Left lobe of liver (tissue), 2 donors: Measurements from ENCODE around the gene LSMEM2. TPM values are rescaled to one million over a fixed set of nuclear protein-coding genes. Genes with fewer than 3 reads are reported as not detected.
"Not testable (repeated sequence)": the region's sequence is repeated elsewhere in the genome, so short reads cannot be mapped to it uniquely, and the experiment has no call there.

ENCODE experiments used
- ATAC-seq: fragments of 200-7000 bp; cut with Tn5 transposase; one replicate; pipeline ENCODE4 v1.9.1; 2020; ENCODE audit warnings: mild to moderate bottlenecking, moderate library complexity
- DNase-seq: peaks from one replicate; pipeline ENCODE4 v3.0.0-alpha.2; 2020; ENCODE audit warnings: low spot score
- total RNA-seq: library from RNA; stranded (reverse); gene quantifications from one replicate; pipeline ENCODE4 v1.2.1, GENCODE V29; 2021
- donor health status: DM: no; HTN: no; CAD: no; lungs with moderate emphysema.
- donor health status: DM: no; HTN: yes; CAD: no.

The LSMEM2 gene
- total RNA-seq, 1 donor from 2014 or later, result not detected

DNA sequence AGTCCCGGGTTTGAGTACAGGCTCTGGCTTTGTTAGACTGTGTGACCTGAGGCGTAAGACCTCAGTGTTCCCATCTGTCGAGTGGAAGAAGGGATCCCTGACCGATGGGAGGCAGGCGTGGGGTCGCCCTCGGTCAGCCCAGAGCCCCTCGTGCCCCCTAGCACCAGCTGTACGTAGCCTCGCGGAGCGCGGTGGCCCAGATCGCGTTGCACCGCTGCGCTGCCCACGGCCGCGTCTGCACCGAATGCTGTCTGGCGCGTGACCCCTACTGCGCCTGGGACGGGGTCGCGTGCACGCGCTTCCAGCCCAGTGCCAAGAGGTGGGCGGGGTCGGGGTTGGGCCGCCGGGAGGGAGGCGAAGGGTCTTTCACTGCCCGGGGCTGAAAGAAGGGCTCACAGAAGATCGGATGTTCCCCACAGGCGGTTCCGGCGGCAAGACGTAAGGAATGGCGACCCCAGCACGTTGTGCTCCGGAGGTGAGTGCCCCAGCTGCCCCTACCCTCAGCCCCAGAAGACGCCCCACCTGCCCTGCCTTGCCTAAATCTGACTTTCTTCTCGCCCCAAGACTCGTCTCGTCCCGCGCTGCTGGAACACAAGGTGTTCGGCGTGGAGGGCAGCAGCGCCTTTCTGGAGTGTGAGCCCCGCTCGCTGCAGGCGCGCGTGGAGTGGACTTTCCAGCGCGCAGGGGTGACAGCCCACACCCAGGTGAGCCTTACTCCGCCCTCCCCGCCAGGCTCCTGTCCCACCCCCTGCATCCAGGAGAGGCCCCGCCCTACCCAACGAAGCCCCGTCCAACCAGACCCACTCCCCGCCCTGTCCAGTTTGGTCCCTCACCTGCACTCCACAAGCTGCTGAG lies 3.5 kb upstream of the LSMEM2 start:
- ATAC-seq, result no peak
- DNase-seq, result no peak

GRCh38 chr3:50275996-50276761 lies 2.7 kb upstream of the LSMEM2 start:
- no peak for ATAC-seq
- DNase-seq, result no peak

DNA sequence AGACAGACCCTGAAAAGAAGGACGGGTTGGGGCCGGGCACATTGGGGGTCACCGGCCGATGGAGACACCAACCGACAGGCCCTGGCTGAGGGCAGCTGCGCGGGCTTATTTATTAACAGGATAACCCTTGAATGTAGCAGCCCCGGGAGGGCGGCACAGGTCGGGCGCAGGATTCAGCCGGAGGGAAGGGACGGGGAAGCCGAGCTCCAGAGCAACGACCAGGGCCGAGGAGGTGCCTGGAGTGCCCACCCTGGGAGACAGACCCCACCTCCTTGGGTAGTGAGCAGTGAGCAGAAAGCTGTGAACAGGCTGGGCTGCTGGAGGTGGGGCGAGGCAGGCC lies 2.2 kb upstream of the LSMEM2 start:
- ATAC-seq (no peak), DNase-seq (no peak)

DNA sequence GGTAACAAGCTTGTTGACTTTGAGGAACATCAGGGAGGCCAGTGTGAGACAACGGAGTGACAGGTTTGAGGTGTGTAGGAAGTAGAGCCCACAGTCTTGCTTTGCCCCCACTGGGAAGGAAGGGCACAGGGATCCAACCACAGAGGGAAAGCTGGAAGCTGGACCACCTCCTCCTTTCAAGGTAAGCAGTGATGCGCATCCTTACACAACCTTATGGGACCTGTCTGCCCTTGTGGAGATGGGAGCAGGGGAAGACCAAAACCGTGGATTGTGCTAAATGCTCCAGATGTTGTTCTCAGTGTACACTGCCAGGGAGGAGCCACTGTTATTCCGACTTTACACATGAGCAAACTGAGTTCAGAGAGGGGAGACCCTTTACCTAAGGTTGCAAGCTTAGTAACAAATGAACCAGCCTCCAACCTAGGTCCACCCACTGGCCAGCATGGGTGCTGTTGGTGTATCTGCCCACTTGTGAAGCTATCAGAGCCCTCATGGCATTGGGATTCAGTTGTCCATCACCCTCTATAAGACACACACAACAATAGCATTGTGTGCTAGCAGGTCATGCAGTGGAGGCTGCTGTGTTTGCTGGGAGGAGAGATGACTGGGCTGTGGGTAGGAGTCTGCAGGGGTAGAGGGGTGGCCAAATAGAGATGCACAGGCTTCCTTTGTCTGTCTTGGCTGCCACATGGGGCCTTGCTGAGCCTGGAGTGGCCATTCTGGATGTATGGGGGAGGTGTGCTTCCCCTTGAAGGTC lies 586 bp upstream of the LSMEM2 start:
- ATAC-seq, result no peak
- DNase-seq, result no peak

DNA sequence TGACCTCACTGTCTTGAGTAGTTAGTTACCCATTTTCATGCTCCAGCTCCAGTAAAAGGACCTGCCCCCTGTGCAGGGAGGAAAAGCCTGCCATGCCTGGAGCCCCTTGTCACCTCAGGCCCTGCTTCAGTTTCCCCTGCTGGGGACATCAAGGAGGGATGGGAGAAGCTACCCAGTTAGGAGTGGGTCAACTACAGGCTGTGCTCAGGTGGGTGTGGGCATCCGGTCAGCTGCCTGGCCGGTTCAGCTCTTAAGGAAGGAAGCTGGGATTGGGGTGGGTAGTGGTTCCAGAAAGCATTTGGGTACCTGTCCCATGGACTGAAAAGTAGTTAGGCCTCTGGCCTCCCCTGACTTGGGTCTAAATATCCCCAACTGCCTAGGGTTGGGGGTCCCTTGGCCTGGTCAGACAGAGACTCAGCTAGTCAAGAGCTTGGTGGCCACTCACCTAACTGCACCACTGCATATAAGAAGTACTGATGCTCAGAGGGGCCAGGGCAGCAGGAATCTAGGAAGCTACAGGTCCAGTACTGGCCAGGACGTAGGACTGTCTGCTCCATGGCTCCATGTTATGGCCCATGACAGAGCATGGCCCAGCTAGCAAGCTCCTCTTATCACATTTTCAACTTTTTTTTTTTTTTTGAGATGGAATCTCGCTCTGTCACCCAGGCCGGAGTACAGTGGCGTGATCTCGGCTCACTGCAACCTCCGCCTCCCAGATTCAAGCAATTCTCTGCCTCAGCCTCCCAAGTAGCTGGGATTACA lies 549 bp downstream of the LSMEM2 start:
- DNase-seq (no peak), ATAC-seq (no peak)

GRCh38 chr3:50284121-50284520 lies 5.2 kb downstream of the LSMEM2 start:
- not testable (repeated sequence) for ATAC-seq, DNase-seq

DNA sequence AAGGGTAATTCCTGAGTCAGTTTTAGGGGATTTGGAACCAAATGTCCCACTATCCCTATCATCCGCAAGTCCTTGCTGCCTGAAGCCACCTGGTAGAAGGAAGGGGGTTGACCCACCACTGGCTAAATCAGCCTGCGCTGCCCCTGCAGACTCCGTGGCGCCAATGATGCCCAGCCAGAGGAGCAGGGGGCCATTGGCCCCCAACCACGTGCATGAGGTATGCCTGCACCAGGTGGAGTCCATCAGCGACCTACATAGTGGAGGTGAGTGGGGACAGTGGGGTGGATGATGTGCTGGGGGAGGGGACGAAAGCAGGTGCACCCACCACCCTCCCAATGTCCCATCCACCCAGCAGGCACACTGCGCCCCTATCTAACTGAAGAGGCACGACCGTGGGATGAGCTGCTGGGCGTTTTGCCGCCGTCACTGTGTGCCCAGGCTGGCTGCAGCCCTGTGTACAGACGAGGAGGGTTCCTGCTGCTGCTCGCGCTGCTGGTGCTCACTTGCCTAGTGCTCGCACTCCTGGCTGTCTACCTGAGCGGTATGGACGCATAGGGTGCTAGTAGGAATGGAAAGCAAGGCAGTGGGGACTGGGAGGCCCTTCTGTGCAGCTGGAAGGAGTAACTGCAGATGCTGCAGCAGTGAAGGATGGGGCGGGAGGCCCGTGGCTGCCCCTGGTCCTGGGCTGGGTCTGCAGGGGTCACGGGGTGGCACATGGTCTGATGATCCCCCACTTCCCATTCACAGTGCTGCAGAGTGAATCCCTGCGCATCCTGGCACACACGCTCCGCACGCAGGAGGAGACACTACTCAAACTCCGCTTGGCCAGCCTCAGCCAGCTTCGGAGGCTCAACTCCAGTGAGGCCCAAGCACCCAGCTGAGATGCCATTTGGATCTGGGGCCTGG lies 7.7 kb downstream of the LSMEM2 start:
- ATAC-seq (no peak), DNase-seq (no peak)

DNA sequence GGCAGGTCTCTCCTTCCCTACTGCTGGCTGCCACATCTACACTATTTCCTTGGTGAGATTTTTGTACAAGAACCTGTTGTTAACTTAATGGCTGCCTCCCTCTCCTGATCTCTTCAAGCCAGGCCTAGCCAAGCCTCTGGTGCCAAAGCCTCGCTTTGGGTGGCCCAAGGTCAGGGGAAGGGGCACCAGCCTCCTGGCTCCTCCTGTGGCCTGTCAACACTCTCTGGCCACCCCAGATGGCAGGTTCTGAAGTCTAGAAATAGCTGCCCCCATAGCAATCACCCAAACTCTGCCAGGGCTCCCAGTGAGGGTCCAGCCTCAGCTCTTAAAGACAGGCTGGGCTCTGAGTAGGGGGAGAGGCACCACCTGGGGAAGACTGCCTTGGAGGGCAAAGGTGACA lies 8.4 kb downstream of the LSMEM2 start:
- ATAC-seq (no peak), DNase-seq (no peak)

DNA sequence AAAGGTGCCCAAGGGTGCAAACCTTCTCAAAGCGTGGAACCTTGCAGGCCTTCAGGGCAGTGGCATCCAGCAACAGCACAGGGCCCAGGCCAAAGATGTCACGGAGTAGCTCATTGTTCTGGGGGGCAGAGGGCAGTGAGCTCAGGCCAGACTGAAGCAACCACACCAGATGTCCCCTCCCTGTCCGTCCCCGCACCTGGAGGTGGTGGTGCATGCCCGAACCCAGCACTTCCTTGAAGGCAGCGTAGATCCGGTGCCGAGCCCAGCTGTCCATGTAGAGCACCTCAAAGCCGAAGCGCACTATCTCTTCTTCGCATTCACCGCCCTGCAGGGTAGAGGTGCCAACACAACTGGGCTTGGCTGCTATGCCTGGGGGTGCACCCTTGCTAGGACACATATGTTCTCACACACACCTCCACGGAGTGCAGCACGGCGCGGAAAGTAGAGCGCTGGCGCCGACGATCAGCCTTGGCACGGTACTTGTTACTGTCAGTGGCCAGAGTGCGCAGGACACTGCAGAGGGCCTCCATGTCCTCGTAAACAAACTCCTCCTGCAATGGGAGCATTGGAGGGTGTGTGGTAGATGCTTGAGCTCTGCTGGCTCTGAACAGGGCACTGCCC lies 9.6 kb downstream of the LSMEM2 start:
- ATAC-seq (no peak), DNase-seq (no peak)

DNA sequence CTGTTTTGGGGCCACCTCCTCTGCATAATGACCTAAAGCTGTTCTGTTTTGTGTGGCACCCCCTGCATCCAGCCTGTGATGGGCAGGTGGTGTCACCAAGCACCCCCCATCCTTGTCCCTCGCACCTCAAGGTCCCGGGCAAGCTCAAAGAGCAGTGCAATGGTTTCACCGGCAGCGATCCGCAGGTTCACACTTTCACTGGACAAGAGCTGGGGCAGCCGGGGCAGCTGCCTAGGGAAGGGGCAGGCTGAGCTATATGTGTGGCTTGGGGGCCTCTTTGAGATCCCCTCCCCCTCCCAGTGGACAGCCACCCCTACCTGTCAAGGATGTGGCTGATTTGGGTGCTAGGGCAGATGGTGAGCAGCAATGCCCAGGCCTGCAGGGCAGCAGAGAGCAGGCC lies 10.2 kb downstream of the LSMEM2 start:
- no peak for ATAC-seq
- DNase-seq, result no peak

- ATAC-seq, result no peak
These were observed 11.3 kb downstream of the LSMEM2 start for GRCh38 chr3:50290161-50290641.

GRCh38 chr3:50292159-50293078 lies 13.5 kb downstream of the LSMEM2 start, which contains the start of gene IFRD2:
IFRD2 (minus strand) TSS chr3:50292429; CDS start chr3:50292274, 155 bp downstream.
- peak; percentile 87 for ATAC-seq
- peak; percentile 98 for DNase-seq

More at GRCh38 chr3:50290161-50290641, 11.3 kb downstream of the LSMEM2 start:
- DNase-seq, result no peak

DNA sequence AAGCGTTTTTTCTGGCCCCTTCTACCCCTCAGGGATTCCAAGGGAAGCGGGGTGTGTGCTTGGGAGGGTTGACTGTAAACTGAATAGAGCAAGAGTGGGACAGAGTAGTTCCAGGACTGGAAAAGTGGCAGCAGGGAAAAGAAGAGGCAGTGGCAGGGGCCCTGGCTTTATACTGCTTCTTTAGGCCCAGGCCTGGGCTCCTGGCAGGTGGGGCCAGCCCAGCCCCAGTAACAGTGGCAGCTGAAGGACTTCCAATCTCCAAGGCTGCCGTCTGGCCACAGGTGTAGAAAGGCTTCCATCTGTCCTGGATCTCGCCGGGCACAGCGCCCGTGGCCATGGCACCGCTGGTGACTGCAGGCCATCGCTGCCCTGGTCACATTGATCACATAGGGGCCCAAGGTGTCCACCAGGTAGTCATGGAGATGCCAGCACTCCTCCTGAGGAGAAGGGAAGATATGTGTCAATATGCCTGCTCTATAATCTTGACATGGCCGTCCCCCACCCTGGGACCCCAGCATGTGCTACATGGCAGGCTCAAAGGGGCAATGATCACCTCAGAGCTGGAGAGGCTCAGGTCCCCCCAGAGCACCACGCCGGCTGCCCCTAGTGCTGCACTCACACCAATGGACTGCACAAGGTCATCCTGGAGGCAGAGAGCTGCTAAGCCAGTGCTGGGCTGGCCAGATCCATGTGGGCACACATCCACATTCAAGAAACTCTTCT lies 14.4 kb downstream of the LSMEM2 start:
- DNase-seq (no peak), ATAC-seq (no peak)

GRCh38 chr3:50294089-50294488 lies 15.2 kb downstream of the LSMEM2 start:
- DNase-seq (no peak), ATAC-seq (no peak)

DNA sequence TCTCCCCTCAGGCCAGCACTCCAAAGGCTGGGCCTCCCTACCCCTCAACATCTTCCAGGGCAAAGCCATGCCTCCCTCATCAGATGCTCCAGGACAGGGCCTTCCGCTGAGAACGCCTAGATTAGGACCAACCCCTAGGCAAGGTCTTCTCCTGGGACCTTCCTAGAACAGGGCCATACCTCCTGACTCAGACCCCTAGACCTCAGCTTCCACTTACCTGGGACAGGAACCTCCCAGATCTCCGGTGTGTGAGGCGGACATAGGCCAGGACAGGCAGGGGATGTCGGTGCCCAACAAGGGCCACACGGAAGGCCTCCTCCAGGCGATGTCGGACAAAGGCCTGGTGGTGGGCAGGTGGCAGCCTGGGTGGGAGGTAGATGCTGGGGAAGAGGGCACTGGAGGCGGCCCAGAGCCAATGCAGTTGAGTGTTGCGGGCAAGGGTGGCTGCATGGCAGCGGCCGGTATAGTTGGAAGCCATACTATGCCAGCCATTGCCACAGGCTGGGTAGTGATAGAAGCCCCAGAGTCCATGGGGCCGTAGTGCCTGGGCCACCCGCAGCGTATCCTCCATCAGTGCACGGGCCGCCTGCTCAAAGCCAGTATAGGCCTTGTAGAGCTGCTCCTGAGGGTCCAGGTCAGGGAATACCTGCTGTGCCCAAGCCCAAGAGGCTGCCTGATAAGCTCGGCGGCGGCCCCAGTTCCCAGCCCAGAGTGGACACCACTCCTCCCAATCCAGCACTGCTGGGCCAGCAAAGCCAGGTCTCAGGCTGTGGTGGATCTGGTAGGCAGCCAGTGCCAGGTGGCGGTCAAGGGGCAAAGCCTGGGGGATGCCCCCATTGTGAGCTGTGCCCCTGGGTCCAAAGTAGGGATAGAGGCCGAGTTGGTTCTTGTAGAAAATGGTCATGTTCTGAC lies 15.9 kb downstream of the LSMEM2 start:
- no peak for DNase-seq
- no peak for ATAC-seq
